K562 (cell line): ENCODE results near the gene TAF8. TPM values are rescaled to one million over a fixed set of nuclear protein-coding genes. Genes with fewer than 3 reads are reported as not detected.

Experiments
- ADNP ChIP-seq: fragments of 200-800 bp; sonication (Bioruptor generic); IDR thresholded peaks from 2 replicates; pipeline ENCODE4 v1.6.1; 2016; ENCODE audit warnings: missing genetic modification characterization, missing compliant biosample characterization
- E2F5 ChIP-seq: sonication (generic); formaldehyde crosslinking; IDR thresholded peaks from 2 replicates; pipeline ENCODE4 v1.8.0; 2022; ENCODE audit warnings: mild to moderate bottlenecking, missing genetic modification reagents
- IRF1 ChIP-seq: sonication (generic); formaldehyde crosslinking; IDR thresholded peaks from 2 replicates; pipeline ENCODE4 v1.8.0; 2022; ENCODE audit warnings: missing genetic modification reagents, mild to moderate bottlenecking, borderline replicate concordance
- KAT7 ChIP-seq: sonication (generic); formaldehyde crosslinking; IDR thresholded peaks from 2 replicates; pipeline ENCODE4 v1.8.0; 2022; ENCODE audit warnings: missing genetic modification reagents, mild to moderate bottlenecking, borderline replicate concordance
- KDM1A ChIP-seq, 2 experiments: fragments of 450-650 bp; IDR thresholded peaks; 2 replicates each; pipeline ENCODE4 v1.6.1; 2016; ENCODE audit warnings: mild to moderate bottlenecking in 2 of 2
- KDM5B ChIP-seq: fragments of 200-600 bp; sonication (generic); IDR thresholded peaks from 2 replicates; pipeline ENCODE4 v1.6.1; 2012; ENCODE audit warnings: low read depth, mild to moderate bottlenecking, moderate library complexity, low read length, control low read depth, inconsistent platforms; ENCODE audit not compliant: insufficient replicate concordance
- KLF10 ChIP-seq: fragments of 250-450 bp; sonication (Bioruptor Pico); IDR thresholded peaks from 2 replicates; pipeline ENCODE4 v1.6.1; 2021; ENCODE audit warnings: matching md5 sums
- NFXL1 ChIP-seq: fragments of 450-650 bp; formaldehyde crosslinking; IDR thresholded peaks from 2 replicates; pipeline ENCODE4 v1.4.0; 2021; ENCODE audit warnings: mild to moderate bottlenecking
- NR2F6 ChIP-seq: fragments of 450-650 bp; formaldehyde crosslinking; IDR thresholded peaks from 2 replicates; pipeline ENCODE4 v1.4.0; 2020; ENCODE audit warnings: mild to moderate bottlenecking
- OTX1 ChIP-seq: fragments of 450-650 bp; formaldehyde crosslinking; IDR thresholded peaks from 2 replicates; pipeline ENCODE4 v1.4.0; 2022; ENCODE audit warnings: mild to moderate bottlenecking
- POLR2AphosphoS2 ChIP-seq: IDR thresholded peaks from 2 replicates; pipeline ENCODE4 v1.6.1; 2012; ENCODE audit warnings: low read length, improper control_type of control experiment
- PRPF4 ChIP-seq: fragments of 200-400 bp; formaldehyde crosslinking; IDR thresholded peaks from one replicate; pipeline ENCODE4 v1.6.1; 2017; ENCODE audit warnings: low read length, low read depth, mild to moderate bottlenecking; ENCODE audit not compliant: insufficient read depth, poor library complexity, severe bottlenecking
- SRSF1 ChIP-seq: fragments of 200-400 bp; formaldehyde crosslinking; IDR thresholded peaks from 2 replicates; pipeline ENCODE4 v1.6.1; 2017; ENCODE audit warnings: mild to moderate bottlenecking, low read depth, low read length, moderate library complexity
- TAF7 ChIP-seq: fragments of 450-650 bp; IDR thresholded peaks from 2 replicates; pipeline ENCODE4 v1.6.1; 2016; ENCODE audit warnings: missing genetic modification characterization, missing compliant biosample characterization
- TCF3 ChIP-seq: sonication (generic); formaldehyde crosslinking; IDR thresholded peaks from 2 replicates; pipeline ENCODE4 v1.4.0; 2020; ENCODE audit warnings: mild to moderate bottlenecking, missing genetic modification reagents
- TCF7L2 ChIP-seq: fragments of 150-350 bp; IDR thresholded peaks from 2 replicates; pipeline ENCODE4 v1.6.1; 2016; ENCODE audit warnings: low read depth, mild to moderate bottlenecking, low read length, moderate library complexity
- TEAD1 ChIP-seq, 2 experiments: fragments of 450-650 bp in 1 of 2; sonication (generic) in 1 of 2; formaldehyde crosslinking; IDR thresholded peaks; 2 replicates each; pipeline versions ENCODE4 v1.4.0 to v1.8.0; 2020 to 2022; ENCODE audit warnings: mild to moderate bottlenecking in 2 of 2, missing genetic modification reagents in 1 of 2
- THRA ChIP-seq: fragments of 450-650 bp; IDR thresholded peaks from 2 replicates; pipeline ENCODE4 v1.6.1; 2017; ENCODE audit warnings: mild to moderate bottlenecking, moderate library complexity
- ZFP36 ChIP-seq: fragments of 150-350 bp; IDR thresholded peaks from 2 replicates; pipeline ENCODE4 v1.6.1; 2018; ENCODE audit warnings: low read length, low read depth; ENCODE audit not compliant: partially characterized antibody
- ZFPM2 ChIP-seq: fragments of 250-450 bp; sonication (Bioruptor Pico); IDR thresholded peaks from 2 replicates; pipeline ENCODE4 v1.5.1; 2022; ENCODE audit warnings: mild to moderate bottlenecking
- ZNF212 ChIP-seq: fragments of 450-650 bp; formaldehyde crosslinking; IDR thresholded peaks from 2 replicates; pipeline ENCODE4 v1.4.0; 2020; ENCODE audit warnings: mild to moderate bottlenecking
- ZNF217 ChIP-seq: sonication (generic); formaldehyde crosslinking; IDR thresholded peaks from 2 replicates; pipeline ENCODE4 v1.8.0; 2022; ENCODE audit warnings: mild to moderate bottlenecking, missing genetic modification reagents
- ZNF277 ChIP-seq: fragments of 250-450 bp; sonication (Bioruptor Pico); IDR thresholded peaks from 2 replicates; pipeline ENCODE4 v1.8.0; 2022; ENCODE audit warnings: inconsistent platforms, mild to moderate bottlenecking, moderate library complexity, borderline replicate concordance
- ZNF311 ChIP-seq: fragments of 250-450 bp; sonication (Bioruptor Pico); IDR thresholded peaks from 2 replicates; pipeline ENCODE4 v1.4.0; 2020; ENCODE audit warnings: mild to moderate bottlenecking, moderate library complexity
- ZNF408 ChIP-seq: fragments of 250-450 bp; sonication (Bioruptor Pico); IDR thresholded peaks from 2 replicates; pipeline ENCODE4 v1.4.0; 2020; ENCODE audit warnings: low read depth, mild to moderate bottlenecking, moderate library complexity
- ZNF431 ChIP-seq: sonication (generic); formaldehyde crosslinking; IDR thresholded peaks from 2 replicates; pipeline ENCODE4 v1.8.0; 2022; ENCODE audit warnings: mild to moderate bottlenecking, missing genetic modification reagents
- ZNF561 ChIP-seq: fragments of 450-650 bp; formaldehyde crosslinking; conservative IDR thresholded peaks from 2 replicates; pipeline ENCODE4 v1.4.0; 2020; ENCODE audit warnings: mild to moderate bottlenecking, moderate library complexity
- polyA plus RNA-seq, 8 experiments: library from polyadenylated mRNA; depleted of rRNA in 4 of 8; stranded (reverse) in 5 of 8; unstranded in 3 of 8; fragments of >200 nt; fragmentation: Nextera tagmentation in 2 of 8; fragmentation: Illumina TruSeq in 1 of 8; extraction: Ambion mirVana in 2 of 8; extraction: Trizol in 1 of 8; gene quantifications; 2 replicates each; pipeline versions ENCODE4 v1.2.1 to v1.2.3, GENCODE V29; 2011 to 2014; ENCODE audit warnings: inconsistent platforms in 1 of 8, missing spikeins in 1 of 8
- total RNA-seq, 7 experiments: library from RNA; depleted of rRNA in 6 of 7; stranded (reverse); fragments of >200 nt in 6 of 7; fragmentation: Illumina TruSeq in 2 of 7; extraction: Trizol in 2 of 7; gene quantifications; 2 replicates each; pipeline versions ENCODE4 v1.2.1 to v1.2.3, GENCODE V29; 2011 to 2021; ENCODE audit warnings: low replicate concordance in 1 of 7

Gene TAF8
- total and polyA plus RNA-seq, 9 of the 15 experiments (the other 6 are each of a cell fraction or from before 2014, with no cell fraction given) = 29.4 to 84.0 (median 52.6) TPM

- TF ChIP-seq TAF7 (tag) (peak; percentile 11; the same call in 1 of the 2 replicates), OTX1 (no peak), ZNF277 (CRISPR knock-in tag) (no peak), ZNF561 (CRISPR knock-in tag) (no peak), ZNF212 (CRISPR knock-in tag) (no peak), ZNF311 (CRISPR knock-in tag) (no peak), KLF10 (CRISPR knock-in tag) (no peak), KDM5B (no peak), THRA (no peak), KDM1A (IDR thresholded peaks at IDR 0.05) (peak; percentile 43 to 63), ZFPM2 (no peak), ZNF217 (CRISPR knock-in tag) (no peak), PRPF4 (no peak), ZNF431 (CRISPR knock-in tag) (no peak), ADNP (tag) (no peak), SRSF1 (no peak), KAT7 (CRISPR knock-in tag) (no peak), TCF3 (CRISPR knock-in tag) (no peak), POLR2AphosphoS2 (no peak), ZNF408 (CRISPR knock-in tag) (no peak), TCF7L2 (no peak), TEAD1 (CRISPR knock-in tag; IDR thresholded peaks at IDR 0.05) (peak in 1 of 2 experiments; percentile 38; a peak in 1 of 4 replicates), NR2F6 (no peak), NFXL1 (CRISPR knock-in tag) (no peak), IRF1 (CRISPR knock-in tag) (no peak), ZFP36 (no peak), E2F5 (no peak)
These were observed 1.1 kb upstream of the TAF8 start (continued) for GRCh38 chr6:42049116-42049809.
